Hippocampal formation (tissue), 2 donors: ENCODE results near the gene OGFOD2.

Source experiments
- DNase-seq, 2 donors: peaks; one replicate each; lab custom pipeline; 2025; lab: John Stamatoyannopoulos, UW

Gene OGFOD2

DNA sequence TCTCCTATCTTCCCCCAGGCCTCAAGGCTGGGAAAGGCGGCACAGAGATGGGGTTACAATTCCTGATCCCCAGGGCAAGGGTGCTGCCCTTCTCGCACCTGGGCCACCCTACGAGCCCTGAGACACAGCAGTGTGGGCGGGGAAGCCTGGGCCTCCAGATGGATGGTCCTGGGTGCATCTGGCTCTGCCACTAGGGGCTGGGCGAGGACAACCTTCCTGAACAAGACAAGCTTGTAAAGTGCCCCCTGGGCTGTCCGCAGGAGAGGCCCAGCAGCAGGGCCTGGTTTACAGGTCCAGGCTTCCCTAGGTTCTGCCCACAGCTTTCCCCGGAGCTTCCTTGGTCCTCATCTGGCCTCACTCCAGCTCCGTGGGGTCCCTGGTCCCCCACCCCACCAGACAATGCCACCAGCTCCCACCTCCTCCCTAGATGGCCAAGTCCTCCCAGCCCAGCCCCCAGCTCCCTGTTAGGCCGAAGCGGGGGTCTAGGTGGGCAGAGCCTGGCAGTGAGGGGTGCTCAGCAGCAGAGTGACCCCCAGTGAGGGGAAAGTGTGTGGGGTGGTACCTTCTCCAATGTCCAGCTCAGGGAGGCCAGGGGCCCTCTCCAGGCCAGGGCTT is 14.3 kb downstream of the OGFOD2 start:
- DNase-seq, result no peak

DNA sequence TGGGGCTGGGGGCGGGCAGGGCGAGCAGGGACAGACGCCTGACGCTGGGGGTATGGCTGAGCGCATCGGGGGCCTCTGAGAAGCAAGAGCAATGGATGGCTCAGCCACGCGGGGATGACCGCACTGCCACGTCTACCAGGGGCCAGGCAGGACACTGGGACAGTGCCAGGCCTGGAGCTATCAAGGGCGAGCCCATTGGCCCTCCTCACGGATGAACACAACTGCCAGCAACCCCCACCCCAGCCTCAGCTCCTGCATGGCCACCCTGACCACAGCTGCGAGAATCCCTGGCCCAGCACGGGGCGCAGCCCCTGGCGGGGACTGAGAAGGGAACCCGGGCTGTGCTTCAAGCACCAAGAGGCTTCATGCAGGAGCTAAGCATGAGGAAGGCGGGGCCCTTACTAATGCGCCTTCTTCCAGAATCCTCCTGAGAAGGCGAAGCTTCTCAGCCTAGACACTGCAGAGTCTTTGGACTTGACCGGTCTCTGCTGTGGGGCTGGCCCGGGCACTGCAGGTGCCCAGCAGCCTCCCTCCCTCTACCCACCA is 14.9 kb downstream of the OGFOD2 start:
- DNase-seq, result no peak

DNA sequence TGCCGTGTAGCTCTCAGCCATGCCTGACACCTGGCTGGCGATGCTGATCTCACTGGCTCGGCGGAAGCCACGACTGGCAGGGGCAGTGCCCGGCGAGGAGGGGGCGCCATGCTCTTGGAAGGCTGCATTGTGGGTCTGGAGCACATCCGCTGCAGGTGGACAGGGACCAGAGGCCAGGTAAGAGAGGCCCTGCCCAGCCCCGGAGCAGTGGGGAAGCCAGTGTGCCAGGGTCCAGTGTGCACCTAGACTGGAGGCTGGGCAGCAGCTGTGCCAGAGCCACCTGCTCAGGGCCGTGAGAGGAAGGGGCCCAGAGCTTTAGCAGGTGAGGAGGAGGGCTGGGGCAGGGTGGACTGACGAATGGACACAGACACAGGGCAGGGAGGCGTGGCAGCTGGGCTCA is 15.5 kb downstream of the OGFOD2 start:
- no peak for DNase-seq

GRCh38 chr12:122990961-122991622 is 16.0 kb downstream of the OGFOD2 start:
- no peak for DNase-seq

DNA sequence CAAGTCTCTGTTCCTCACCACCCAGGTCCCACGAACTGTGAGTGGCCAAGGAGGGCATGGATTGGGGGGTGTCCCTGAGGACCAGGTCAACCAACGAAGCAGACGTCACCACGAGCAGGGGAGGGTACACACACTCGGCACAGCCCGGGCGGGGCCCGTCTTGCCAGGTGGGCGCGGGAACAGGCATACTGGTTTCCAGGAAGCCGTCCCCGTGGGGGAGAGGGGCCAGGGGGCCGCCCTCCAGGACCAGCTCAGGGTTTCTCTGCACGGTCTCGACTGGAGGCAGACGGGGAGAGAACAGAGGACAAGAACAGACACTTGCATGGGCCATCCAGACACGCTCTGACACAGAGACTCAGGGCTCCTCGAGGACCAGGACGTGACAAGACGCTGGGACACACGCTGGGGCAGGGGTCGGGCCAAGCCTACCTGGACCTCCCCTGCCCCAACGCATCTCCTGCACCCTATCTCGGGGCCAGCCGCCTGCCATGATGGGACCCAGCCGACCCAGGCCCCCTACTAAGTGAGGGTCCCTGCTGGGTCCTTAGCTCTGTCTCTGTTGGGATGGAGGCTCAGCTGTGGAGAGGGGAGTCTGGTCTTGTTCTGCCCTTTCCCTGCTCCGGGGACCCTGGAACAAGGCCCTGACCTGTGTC is 16.7 kb downstream of the OGFOD2 start:
- no peak for DNase-seq

DNA sequence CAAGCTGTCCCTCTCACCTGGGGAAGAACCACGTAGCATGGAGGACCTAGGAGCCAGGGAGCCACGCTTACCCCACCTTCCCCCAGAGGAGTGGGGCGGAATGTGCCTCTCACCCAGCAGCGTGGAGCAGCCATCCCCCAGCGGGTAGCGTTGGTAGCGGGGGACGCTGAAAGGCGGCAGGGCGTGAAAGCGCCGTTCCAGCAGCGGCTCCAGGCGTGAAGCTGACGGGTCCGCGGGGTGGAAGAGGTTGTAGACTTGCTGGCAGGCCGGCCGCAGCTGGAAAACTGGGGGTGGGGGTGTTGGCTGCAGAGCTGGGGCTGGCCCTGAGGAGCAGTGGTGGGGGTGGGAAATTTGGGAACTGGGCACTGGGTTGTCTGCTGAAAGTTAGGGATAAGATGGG is 17.3 kb downstream of the OGFOD2 start:
- no peak for DNase-seq

- DNase-seq, result no peak
Measured at GRCh38 chr12:122994140-122994675, 19.2 kb downstream of the OGFOD2 start.

DNA sequence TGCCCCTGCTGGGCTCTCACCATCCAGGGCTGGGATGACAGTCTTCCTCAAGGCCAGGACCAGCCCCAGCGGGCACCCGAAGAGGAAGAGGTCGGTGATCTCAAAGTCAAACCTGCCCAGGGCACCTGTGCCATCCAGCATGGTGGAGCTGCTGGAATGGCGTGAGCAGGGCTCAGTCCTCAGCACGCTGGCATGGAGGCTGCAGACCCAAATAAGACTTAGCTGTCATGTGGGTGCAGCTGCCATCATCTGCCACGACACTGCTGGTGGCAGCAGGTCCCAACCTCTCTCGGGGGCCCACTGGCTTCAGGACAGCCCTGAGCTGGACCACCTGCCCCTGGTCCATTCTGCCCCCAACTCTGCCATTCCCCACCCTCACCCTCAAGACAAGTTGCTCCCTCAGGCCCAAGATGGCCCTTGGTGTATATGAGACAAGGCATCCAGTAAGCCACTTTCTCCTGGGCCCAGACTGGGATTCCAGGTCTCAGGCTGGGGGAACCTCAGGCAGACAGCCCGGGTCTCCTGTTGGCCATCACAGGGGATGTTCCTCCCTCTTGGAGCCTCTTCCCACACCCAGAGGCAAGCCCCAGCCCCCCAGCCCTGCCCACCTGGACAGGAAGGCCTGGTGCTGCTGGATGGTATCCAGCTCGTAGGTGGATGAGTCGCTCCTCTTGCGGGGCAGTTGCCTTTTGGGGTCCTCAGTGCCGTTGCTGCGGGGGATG is 19.9 kb downstream of the OGFOD2 start:
- no peak for DNase-seq

- DNase-seq, result no peak
Measured at GRCh38 chr12:122995503-122996187, 20.6 kb downstream of the OGFOD2 start.

GRCh38 chr12:122996188-122996601 is 21.2 kb downstream of the OGFOD2 start:
- no peak for DNase-seq

DNA sequence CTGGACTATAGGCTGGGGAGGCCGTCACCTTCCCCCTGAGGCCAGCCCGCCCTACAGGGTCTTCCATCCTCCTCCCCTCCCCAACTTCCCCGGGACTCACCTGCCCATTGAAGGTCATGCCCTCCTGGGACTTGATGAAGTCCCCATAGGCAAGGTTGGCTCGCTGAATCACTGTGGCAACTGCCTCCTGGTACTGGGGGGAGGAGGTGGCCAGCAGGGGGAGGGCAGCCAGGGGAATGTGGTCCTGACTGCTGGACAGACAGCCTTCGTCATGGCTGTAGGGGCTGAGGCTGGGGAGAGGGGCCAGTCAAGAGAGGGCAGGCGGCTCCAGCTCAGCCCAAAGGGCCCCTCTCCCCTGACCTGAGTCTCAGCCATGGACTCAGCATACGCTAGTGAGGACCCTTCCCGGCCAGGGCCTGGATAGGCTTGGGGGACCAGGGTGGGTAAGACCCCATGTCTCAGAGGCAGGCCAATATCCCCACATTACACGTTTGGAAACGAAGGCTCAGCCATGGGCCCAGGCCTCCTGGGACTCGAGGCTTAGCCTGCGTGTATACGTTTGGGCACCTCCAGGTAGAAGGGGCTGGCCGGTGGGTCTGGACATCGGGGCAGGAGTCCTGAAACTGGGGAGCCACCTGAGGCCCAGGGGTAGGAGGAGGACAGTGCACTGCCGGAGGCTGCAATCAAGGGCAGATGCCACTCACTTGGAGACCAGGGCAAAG is 21.7 kb downstream of the OGFOD2 start:
- no peak for DNase-seq

DNA sequence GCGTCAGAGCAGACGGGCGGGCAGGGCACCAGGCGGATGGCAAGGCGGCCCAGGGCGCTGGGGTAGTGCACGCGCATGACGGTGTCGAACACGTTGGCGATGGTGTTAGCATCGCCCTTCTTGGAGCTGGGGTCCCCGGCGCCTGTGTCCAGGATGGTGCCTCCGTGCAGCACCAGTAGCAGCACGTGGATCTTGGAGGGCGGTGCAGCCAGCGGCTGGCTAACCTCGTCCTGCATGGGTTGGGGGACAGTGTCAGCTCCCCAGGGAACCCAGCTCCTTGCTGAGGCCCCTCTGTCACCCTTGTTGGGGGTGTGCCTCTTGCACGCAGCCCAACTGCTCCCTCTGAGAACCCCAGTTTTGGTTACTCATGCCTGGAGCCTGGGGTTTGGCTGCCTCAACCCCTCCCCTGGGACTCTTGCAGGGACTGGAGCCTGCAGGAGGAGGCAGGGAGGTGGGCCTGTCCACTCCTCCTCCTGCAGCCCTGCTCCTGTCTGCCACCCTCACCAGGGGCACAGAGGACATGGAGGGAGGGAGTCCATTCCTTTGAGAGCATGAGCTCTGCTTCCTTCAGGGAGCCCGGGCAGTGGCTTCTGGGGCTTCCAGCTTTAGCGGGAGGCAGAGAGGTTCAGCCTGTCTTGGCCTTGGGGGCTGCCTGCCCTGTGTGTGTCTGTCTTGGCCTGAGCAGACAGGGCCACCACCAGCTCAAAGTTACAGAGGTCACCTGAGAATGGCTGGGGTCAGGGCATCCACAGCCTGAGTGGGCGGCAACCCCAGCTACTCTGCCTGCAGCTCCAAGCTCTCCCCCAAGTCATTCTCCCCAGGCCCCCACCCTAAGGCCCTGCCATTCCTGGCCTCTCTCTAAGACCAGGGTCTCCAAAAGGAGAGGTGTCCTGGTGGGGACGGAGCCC is 22.6 kb downstream of the OGFOD2 start:
- no peak for DNase-seq

- DNase-seq, result no peak
Measured at GRCh38 chr12:122998316-122998715, 23.3 kb downstream of the OGFOD2 start.

- no peak for DNase-seq
Measured at GRCh38 chr12:122999196-122999946, 24.3 kb downstream of the OGFOD2 start.

DNA sequence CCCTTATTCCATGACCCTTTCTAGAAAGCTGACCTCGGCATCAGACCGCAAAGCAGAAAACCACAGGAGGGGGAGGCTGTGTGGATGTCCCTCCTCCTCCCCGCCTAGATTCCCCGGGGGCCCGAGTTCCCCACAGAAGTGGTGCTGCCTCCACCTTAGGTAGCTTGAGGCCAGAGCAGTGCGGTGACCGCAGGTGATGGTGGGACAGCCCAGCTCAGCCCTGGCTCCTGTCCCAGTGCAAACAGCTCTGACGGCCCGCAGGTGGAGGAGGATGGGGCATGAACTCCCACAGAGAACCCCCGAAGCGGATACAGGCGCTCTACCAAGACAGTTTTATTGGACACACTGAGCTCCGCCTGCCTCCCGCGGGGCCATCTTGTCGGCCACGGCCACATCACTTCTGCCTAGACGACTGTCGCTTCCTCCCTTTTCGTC is 25.0 kb downstream of the OGFOD2 start:
- DNase-seq, result no peak

DNA sequence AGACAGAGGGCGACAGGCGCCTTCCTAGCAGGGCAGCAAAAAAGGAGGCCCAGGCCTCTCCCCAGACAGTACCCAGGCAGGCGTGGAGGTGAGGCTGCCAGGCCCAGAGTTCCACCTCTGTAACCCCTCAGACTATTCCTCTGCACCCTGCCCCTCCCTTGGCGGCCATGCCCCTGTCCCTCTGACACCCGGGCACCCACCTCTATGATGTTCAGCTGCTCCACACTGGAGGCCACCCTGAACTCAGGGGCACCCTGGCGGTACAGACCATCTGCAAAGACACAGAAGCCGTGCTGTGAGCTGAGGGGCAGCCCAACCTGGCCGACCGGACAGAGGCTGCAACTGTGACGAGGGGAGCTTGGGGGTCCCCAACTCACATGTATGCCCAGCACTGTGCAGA is 25.5 kb downstream of the OGFOD2 start:
- DNase-seq, result no peak

- DNase-seq, result no peak
Measured at GRCh38 chr12:123001464-123001863, 26.4 kb downstream of the OGFOD2 start.

- no peak for DNase-seq
Measured at GRCh38 chr12:123003257-123003656, 28.2 kb downstream of the OGFOD2 start.

DNA sequence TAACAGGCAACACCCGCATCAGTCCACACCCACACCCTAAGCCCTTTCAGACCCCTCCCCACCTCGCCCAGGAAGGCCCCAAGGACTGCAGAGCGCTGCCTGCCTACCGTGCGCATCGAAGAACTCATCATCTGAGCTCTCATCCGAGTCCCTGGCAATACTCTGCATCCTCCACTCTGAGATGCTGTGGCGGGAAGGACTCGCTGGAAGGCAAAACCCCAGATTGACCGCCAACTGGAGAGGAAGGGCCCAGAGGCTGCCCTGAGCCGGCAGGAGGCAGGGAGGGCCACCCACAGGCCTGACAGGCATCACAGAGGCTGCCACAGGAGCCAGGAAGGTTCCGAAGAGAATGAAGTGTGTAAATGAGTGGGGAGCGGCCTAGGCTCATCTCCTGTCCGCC is 29.2 kb downstream of the OGFOD2 start:
- DNase-seq, result no peak
